ENCODE data around the gene CD44. TPM values are rescaled to one million over a fixed set of nuclear protein-coding genes. Genes with fewer than 3 reads are reported as not detected.

CD44 gene
- total and polyA plus RNA-seq, 4 donors: 4.1 to 26.9 (median 14.6) TPM

- Histone ChIP-seq H3K4me1 (ENCODE audit: control insufficient read depth in 4 of 4, insufficient read depth in 4 of 4, low read length in 3 of 4) (peaks cover 0 to 14% (median 6%) of the 10 kb centered on the region in 4 donors), H3K9ac (ENCODE audit: low read depth in 1 of 2, low read length in 2 of 2) (peak overlapping the region; percentile 21 to 32), H3K4me3 (ENCODE audit: low read depth in 1 of 3, low read length in 3 of 3) (peak overlapping the region; percentile 57 to 61 (median 57)), H3K27ac (ENCODE audit: low read depth in 1 of 2, low read length in 2 of 2) (peak overlapping the region; percentile 38 to 78), H3K9me3 (ENCODE audit: control insufficient read depth in 4 of 4, low read length in 3 of 4) (no peaks in the 10 kb centered on the region), H3K27me3 (ENCODE audit: control insufficient read depth in 4 of 4, insufficient read depth in 4 of 4, low read length in 3 of 4) (peaks cover 0 to 4% (median 0%) of the 10 kb centered on the region in 4 donors), H3K36me3 (ENCODE audit: control insufficient read depth in 4 of 4, insufficient read depth in 3 of 4, low read depth in 1 of 4, low read length in 3 of 4) (no peaks in the 10 kb centered on the region)
- no peak for DNase-seq (ENCODE audit: low spot score)
- 29% methylated on average over 8 of the region's 8 CpGs for WGBS
- no peak for TF ChIP-seq YY1 (IDR thresholded peaks at IDR 0.05)
- TF ChIP-seq FOXA2 (IDR thresholded peaks at IDR 0.05): no peak
- no peak for TF ChIP-seq EGR1 (IDR thresholded peaks at IDR 0.05; ENCODE audit: low read depth in 2 of 2)
- TF ChIP-seq SP1 (IDR thresholded peaks at IDR 0.05): no peak
These were observed 831 bp downstream of the CD44 start for GRCh38 chr11:35139722-35140282.

GRCh38 chr11:35141071-35141470, 2.1 kb downstream of the CD44 start:
- Histone ChIP-seq H3K27me3 (ENCODE audit: control insufficient read depth in 4 of 4, insufficient read depth in 4 of 4, low read length in 3 of 4) (peaks cover 0 to 4% (median 0%) of the 10 kb centered on the region in 4 donors), H3K36me3 (ENCODE audit: control insufficient read depth in 4 of 4, insufficient read depth in 3 of 4, low read depth in 1 of 4, low read length in 3 of 4) (no peaks in the 10 kb centered on the region), H3K27ac (ENCODE audit: low read depth in 1 of 2, low read length in 2 of 2) (peak overlapping the region in 1 of 2 donors; percentile 50), H3K4me3 (ENCODE audit: low read depth in 1 of 3, low read length in 3 of 3) (no peak overlapping the region), H3K9ac (ENCODE audit: low read depth in 1 of 2, low read length in 2 of 2) (no peak overlapping the region), H3K4me1 (ENCODE audit: control insufficient read depth in 4 of 4, insufficient read depth in 4 of 4, low read length in 3 of 4) (peaks cover 0 to 14% (median 6%) of the 10 kb centered on the region in 4 donors), H3K9me3 (ENCODE audit: control insufficient read depth in 4 of 4, low read length in 3 of 4) (no peaks in the 10 kb centered on the region)
- WGBS: 64% methylated on average over 2 of the region's 2 CpGs
- no peak for TF ChIP-seq EGR1 (IDR thresholded peaks at IDR 0.05; ENCODE audit: low read depth in 2 of 2)
- TF ChIP-seq RAD21 (IDR thresholded peaks at IDR 0.05): no peak
- no peak for TF ChIP-seq NR2F2 (IDR thresholded peaks at IDR 0.05)
- no peak for TF ChIP-seq FOXA2 (IDR thresholded peaks at IDR 0.05)
- TF ChIP-seq JUND (IDR thresholded peaks at IDR 0.05): no peak
- TF ChIP-seq YY1 (IDR thresholded peaks at IDR 0.05): no peak
- no peak for TF ChIP-seq HNF4G (IDR thresholded peaks at IDR 0.05)
- TF ChIP-seq FOXA1 (IDR thresholded peaks at IDR 0.05): no peak
- TF ChIP-seq, protein P1, sequence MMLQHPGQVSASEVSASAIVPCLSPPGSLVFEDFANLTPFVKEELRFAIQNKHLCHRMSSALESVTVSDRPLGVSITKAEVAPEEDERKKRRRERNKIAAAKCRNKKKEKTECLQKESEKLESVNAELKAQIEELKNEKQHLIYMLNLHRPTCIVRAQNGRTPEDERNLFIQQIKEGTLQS (IDR thresholded peaks at IDR 0.05): no peak
- TF ChIP-seq, protein P2, sequence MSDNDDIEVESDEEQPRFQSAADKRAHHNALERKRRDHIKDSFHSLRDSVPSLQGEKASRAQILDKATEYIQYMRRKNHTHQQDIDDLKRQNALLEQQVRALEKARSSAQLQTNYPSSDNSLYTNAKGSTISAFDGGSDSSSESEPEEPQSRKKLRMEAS (IDR thresholded peaks at IDR 0.05): no peak
- no peak for TF ChIP-seq HNF4A (conservative IDR thresholded peaks at IDR 0.05)
- no peak for TF ChIP-seq SP1 (IDR thresholded peaks at IDR 0.05)
- no peak for TF ChIP-seq RXRA (IDR thresholded peaks at IDR 0.05)
- no peak for TF ChIP-seq GABPA (IDR thresholded peaks at IDR 0.05 in 1 of 2, conservative IDR thresholded peaks at IDR 0.05 in 1 of 2)
- TF ChIP-seq, protein P3, sequence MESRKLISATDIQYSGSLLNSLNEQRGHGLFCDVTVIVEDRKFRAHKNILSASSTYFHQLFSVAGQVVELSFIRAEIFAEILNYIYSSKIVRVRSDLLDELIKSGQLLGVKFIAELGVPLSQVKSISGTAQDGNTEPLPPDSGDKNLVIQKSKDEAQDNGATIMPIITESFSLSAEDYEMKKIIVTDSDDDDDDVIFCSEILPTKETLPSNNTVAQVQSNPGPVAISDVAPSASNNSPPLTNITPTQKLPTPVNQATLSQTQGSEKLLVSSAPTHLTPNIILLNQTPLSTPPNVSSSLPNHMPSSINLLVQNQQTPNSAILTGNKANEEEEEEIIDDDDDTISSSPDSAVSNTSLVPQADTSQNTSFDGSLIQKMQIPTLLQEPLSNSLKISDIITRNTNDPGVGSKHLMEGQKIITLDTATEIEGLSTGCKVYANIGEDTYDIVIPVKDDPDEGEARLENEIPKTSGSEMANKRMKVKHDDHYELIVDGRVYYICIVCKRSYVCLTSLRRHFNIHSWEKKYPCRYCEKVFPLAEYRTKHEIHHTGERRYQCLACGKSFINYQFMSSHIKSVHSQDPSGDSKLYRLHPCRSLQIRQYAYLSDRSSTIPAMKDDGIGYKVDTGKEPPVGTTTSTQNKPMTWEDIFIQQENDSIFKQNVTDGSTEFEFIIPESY (IDR thresholded peaks at IDR 0.05): no peak
- TF ChIP-seq TAF1 (conservative IDR thresholded peaks at IDR 0.05): no peak
- TF ChIP-seq, protein P4, sequence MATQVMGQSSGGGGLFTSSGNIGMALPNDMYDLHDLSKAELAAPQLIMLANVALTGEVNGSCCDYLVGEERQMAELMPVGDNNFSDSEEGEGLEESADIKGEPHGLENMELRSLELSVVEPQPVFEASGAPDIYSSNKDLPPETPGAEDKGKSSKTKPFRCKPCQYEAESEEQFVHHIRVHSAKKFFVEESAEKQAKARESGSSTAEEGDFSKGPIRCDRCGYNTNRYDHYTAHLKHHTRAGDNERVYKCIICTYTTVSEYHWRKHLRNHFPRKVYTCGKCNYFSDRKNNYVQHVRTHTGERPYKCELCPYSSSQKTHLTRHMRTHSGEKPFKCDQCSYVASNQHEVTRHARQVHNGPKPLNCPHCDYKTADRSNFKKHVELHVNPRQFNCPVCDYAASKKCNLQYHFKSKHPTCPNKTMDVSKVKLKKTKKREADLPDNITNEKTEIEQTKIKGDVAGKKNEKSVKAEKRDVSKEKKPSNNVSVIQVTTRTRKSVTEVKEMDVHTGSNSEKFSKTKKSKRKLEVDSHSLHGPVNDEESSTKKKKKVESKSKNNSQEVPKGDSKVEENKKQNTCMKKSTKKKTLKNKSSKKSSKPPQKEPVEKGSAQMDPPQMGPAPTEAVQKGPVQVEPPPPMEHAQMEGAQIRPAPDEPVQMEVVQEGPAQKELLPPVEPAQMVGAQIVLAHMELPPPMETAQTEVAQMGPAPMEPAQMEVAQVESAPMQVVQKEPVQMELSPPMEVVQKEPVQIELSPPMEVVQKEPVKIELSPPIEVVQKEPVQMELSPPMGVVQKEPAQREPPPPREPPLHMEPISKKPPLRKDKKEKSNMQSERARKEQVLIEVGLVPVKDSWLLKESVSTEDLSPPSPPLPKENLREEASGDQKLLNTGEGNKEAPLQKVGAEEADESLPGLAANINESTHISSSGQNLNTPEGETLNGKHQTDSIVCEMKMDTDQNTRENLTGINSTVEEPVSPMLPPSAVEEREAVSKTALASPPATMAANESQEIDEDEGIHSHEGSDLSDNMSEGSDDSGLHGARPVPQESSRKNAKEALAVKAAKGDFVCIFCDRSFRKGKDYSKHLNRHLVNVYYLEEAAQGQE (IDR thresholded peaks at IDR 0.05): no peak
- no peak for DNase-seq (ENCODE audit: low spot score)
